ELR (cell line): Measurements from ENCODE around the gene FAM240A.

Experiments
- DNase-seq: peaks from one replicate; pipeline ENCODE4 v3.0.0-alpha.2; 2015; ENCODE audit warnings: low read depth

FAM240A gene

GRCh38 chr3:46675426-46675825, 63.1 kb downstream of the FAM240A start:
- DNase-seq, result no peak
